GM18861 (cell line): Measurements from ENCODE around the gene DHRS3.

ENCODE experiments used
- ATAC-seq: cut with Tn5 transposase; IDR thresholded peaks from one replicate; pipeline ENCODE4 v1.9.1; 2021; ENCODE audit not compliant: unreplicated experiment

Gene DHRS3

GRCh38 chr1:12618661-12618964 is 603 bp upstream of the DHRS3 start:
- ATAC-seq: no peak

DNA sequence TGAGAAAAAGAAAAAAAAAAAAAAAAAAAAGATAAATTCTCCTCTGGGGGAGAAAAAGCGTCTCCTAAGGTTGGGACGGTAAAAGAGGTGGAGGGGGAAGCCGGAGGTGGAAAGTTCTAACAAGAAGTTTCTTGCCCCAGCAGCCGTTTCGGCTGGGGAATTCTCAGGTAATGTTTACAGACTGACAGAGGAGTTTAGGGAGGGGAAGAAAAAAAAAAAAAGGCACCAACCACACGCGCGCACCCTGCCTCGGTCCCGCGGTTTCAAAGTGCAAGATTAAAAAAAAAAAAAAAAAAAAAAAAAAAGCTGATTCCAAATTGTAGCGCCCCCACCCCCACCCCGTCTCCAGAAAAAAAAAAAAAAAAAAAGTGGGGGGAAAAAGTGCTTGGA is 504 bp downstream of the DHRS3 start:
- ATAC-seq: no peak

GRCh38 chr1:12616709-12617373 is 1.2 kb downstream of the DHRS3 start:
- no peak for ATAC-seq

DNA sequence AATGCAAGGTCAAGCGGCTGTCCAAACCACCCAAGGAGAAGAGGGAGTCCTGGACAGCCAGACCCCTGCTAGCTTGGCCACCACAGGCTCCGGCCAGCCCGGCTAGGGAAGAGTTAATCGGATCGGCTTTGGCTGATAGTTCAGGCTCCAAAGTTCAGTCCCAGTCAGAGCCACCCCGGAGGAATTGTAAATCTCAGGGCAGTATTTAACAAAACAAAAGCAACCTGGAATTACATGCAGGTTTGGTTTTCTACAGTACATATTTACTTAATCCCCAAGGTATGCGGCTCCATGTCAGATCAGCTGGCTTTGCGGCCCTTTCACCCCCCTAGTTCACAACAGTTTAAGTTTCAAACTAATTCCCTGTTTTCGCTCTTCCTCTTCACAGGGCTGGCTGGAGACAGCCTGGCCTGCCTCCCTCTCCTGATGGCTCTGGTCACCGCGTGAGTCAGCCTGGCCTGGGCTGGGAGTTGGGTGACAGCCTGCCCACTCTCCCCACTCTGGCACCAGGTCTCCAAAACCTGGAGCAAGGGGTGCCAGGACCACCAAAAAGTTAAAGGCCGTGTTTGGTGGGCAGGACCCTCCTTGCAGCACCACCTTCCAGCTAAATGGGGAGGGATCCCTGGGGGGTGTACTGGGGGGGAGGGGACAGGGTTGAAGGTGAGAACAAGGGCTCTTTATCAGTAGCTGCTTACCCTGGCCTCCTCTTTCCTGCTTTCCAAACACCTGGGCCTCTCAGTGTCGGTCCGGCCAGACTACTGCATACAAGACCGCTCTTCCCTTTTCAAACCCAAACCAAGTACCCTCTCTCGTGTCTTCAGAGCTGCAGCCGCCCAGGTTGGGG is 1.9 kb downstream of the DHRS3 start:
- ATAC-seq: no peak

DNA sequence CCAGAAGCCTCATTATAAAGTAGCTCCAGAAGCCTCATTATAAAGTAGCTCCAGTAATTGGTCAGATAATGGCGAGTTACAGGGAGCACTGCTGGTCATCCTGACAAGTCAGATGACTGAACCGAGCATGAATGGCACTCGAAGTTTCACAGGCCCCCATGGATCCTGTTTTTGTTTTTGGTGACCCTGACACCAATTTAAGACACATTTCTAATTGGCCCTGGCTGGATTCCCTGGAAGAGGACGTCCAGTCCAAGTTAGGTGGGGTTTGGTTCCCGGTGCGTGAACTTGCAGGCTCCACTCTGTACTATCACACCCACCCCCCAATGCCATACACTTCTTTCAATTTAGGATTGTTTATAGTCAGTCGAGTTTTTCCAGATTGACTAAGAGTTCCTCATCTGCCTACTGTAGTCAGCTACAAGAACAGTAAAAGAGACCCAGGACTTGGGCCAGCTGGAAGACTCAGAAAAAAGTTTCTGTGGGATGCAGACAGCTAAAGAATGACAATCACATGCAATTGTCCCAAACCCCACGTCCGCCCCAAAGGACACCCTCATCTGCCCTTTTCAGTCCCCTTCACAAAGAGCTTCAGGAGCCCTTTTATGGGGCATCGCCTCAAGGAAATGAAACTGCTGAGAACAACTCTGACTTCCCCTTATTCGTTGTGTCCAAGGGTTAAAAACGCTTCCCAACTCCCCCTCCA is 2.7 kb downstream of the DHRS3 start:
- no peak for ATAC-seq

DNA sequence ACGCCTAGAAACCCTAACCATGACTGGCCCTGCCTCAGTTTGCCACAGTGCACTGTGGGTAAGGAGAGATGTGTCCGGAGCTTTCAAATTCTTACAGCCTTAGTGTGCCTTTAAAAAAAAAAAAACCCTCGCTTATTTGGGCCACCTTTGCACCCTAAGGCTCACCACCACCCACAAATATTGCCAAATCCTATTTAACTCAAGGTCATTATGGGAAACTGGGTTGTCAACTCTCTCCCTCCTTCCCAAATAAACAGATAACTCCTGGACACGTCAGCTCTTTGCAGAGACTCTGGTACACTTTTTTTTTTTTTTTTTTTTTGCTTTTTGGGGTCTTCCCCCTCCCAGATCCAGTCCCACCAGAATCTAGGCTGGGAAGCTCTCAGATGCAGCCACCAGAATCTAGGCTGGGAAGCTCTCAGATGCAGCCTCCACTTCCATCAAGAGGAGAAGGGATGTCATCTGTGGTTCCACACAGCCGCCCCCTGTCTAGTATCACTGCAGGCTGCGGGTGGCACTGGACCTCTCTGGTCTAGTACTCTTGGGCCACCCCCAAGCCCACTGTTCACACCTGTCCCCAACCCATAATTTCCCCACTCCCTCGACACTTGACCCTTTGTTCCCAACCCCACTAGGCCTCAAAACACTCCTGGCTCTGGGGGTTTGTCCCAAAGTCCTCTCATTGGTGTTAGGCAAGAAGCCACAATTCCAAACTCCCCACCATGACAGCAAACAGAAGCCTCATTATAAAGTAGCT is 3.4 kb downstream of the DHRS3 start:
- no peak for ATAC-seq

DNA sequence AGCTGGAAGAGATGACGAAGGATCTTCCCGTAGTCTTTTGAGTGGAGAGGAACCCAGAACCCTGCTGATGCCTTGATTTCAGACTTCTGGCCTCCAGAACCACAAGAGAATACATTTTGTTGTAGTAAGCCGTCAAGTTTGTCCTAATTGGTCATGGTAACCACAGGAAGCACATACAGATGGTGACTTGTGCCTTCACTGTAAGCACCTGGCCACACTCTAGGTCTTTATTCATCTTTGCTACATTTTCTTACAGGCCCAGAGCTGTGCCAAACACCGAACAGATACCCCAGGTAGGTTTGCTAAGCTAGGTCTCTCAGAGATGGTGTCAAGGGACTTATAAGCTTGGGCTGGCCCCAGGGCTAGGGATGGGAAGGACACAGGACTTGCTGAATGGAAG is 4.8 kb downstream of the DHRS3 start:
- ATAC-seq: no peak

GRCh38 chr1:12610941-12611340 is 7.1 kb downstream of the DHRS3 start:
- ATAC-seq: no peak

GRCh38 chr1:12610305-12610935 is 7.6 kb downstream of the DHRS3 start:
- no peak for ATAC-seq

GRCh38 chr1:12609469-12610003 is 8.5 kb downstream of the DHRS3 start:
- ATAC-seq: no peak

- ATAC-seq: no peak
Measured at GRCh38 chr1:12608311-12608957, 9.6 kb downstream of the DHRS3 start.

DNA sequence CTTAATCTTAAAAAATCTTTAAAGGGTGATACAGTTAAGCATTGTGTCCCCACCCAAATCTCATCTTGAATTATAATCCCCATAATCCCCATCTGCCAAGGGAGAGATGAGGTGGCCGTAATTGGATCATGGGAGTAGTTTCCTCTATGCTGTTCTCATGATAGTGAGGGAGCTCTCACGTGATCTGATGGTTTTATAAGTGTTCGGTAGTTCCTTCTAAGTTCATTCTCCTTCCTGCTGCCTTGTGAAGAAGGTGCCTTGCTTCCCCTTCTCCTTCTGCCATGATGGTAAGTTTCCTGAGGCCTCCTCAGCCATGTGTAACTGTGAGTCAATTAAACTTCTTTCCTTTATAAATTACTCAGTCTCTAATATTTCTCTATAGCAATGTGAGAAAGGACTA is 10.7 kb downstream of the DHRS3 start:
- no peak for ATAC-seq

DNA sequence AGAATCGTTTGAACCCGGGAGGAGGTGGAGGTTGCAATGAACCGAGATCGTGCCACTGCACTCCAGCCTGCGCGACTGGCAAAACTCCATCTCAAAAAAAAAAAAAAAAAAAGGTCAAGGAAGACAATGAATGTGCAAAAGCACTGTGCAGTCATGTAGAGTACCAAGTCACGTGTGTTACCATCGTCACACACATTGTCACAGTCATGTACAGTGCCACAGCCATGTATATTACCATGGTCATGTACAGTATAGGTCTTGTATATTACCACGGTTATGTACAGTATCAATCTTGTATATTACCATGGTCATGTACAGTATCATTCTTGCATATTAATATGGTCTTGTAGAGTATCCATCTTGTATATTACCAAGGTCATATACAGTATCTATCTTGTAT is 13.0 kb downstream of the DHRS3 start:
- no peak for ATAC-seq

GRCh38 chr1:12604114-12604874 is 13.7 kb downstream of the DHRS3 start:
- ATAC-seq: no peak

DNA sequence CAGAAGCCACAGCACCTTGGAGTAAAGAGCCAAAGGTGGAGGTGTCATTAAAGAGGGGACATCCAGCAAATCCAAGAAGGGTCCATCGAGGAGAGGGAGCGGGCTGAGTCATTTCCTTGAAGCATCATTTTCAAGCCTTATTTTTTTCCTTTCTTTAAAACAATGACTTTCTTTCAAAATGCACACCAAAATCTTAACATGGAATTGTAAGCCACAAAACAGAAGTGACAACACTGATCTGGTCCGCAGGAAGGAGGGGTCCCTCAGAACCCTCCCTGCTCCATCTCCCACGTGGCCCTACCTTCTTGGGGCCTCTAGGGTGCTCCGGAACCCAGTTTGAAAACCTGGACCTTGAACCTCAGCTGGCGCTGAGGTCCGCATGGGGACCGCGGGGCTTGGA is 14.8 kb downstream of the DHRS3 start:
- ATAC-seq: no peak

DNA sequence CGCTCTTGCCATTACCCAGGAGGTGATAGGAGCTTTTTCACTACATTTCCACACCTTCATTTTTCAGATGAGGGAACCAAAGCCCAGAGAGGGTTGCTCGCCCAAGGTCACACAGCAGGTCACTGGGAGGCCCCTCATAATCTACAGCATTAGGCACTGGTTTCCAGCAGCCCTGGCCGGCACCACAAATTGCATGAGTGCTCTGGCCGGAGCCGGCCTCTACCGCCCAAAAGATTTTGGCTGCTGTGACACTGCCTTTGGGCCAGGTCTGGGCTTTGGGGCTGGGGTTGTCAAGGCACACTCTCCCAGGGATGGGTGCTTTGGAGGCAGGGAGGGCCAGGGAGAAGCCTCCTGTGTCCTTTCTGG is 15.4 kb downstream of the DHRS3 start:
- ATAC-seq: no peak

- no peak for ATAC-seq
Measured at GRCh38 chr1:12601700-12602658, 16.0 kb downstream of the DHRS3 start.

DNA sequence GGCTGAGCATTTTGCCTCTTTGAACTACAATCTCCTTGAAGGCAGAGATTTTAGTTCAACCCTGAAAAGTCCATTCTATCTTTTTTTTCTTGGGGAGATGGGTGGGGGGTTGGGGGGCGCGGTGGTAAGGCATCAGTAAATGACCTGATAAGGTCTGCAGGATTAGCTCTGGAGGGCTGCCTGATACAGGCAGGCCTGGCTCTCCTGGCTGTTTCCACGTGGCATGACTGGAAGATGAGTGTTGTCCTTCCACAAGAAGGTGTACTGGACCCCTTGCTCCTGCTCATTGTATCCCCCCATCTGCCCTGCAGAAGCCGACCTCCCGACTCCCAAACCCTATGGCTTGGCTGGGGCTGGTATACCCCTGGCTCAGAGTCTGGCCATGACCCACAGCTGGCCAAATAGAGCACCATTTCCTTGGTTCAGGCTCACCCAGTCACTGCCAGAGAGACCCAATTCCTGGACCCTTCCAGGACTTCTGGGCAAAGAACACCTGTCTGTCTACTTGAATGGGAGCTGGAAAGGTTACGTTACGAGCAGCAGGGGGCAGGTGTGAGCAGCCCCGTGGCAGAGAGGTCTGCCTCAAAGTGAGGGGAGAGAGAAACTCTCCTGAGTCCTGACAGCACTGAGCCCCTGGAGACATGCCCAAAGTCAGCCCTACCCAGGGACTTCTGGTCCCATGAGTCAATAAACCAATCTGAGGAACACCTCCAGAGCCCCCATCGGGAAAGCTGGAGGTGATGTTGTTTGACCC is 17.0 kb downstream of the DHRS3 start:
- ATAC-seq: no peak
